CD4-positive, CD25-positive, alpha-beta regulatory T cell (primary cell): Measurements from ENCODE around the gene TTLL1. TPM values are rescaled to one million over a fixed set of nuclear protein-coding genes. Genes with fewer than 3 reads are reported as not detected.
A peak's percentile ranks its signal among the peaks of the same experiment; 100 is the strongest.

Experiments
- ATAC-seq, 2 donors: fragments of 150-1000 bp; cut with Tn5 transposase; one replicate each; pipeline ENCODE4 v1.10.0; 2021; ENCODE audit warnings: low read depth in 2 of 2, moderate number of reproducible peaks in 2 of 2, moderate library complexity in 1 of 2
- DNase-seq, 3 donors: peaks; one replicate each; pipeline versions ENCODE4 v3.0.0 to v3.0.0-alpha.2; 2012 to 2022; ENCODE audit warnings: mixed read lengths in 1 of 3
- H3K27ac ChIP-seq: one replicate; pipeline ENCODE4 v1.7.0; 2013; ENCODE audit warnings: mild to moderate bottlenecking, low read length; ENCODE audit not compliant: insufficient read depth, poor library complexity, severe bottlenecking
- H3K27me3 ChIP-seq: one replicate; pipeline ENCODE4 v1.7.0; 2013; ENCODE audit warnings: low read length; ENCODE audit not compliant: control insufficient read depth, insufficient read depth
- H3K36me3 ChIP-seq: one replicate; pipeline ENCODE4 v1.7.0; 2013; ENCODE audit warnings: mild to moderate bottlenecking, low read length, moderate library complexity; ENCODE audit not compliant: control insufficient read depth, insufficient read depth
- H3K4me1 ChIP-seq: 2 replicates; pipeline ENCODE4 v1.7.0; 2013; ENCODE audit warnings: mild to moderate bottlenecking, low read length; ENCODE audit not compliant: insufficient read depth, control insufficient read depth, poor library complexity, severe bottlenecking
- H3K4me3 ChIP-seq: one replicate; pipeline ENCODE4 v1.7.0; 2013; ENCODE audit warnings: low read depth, mild to moderate bottlenecking, low read length, moderate library complexity
- H3K9me3 ChIP-seq, 2 experiments: 1 replicate in 1 of 2; 2 replicates in 1 of 2; pipeline ENCODE4 v1.7.0; 2013; ENCODE audit warnings: low read length in 2 of 2, mild to moderate bottlenecking in 1 of 2, moderate library complexity in 1 of 2; ENCODE audit not compliant: control insufficient read depth in 2 of 2
- H3K27ac Mint-ChIP-seq, 3 donors: one replicate each; pipeline ENCODE4 v1.8.0; 2020 to 2022; ENCODE audit warnings: mild to moderate bottlenecking in 3 of 3, mixed read lengths in 3 of 3, moderate library complexity in 2 of 3
- H3K27me3 Mint-ChIP-seq: one replicate; pipeline ENCODE4 v1.8.0; 2022; ENCODE audit warnings: mild to moderate bottlenecking, mixed read lengths
- H3K36me3 Mint-ChIP-seq: one replicate; pipeline ENCODE4 v1.8.0; 2020; ENCODE audit warnings: mixed read lengths
- H3K4me1 Mint-ChIP-seq, 4 donors: one replicate each; pipeline ENCODE4 v1.8.0; 2020 to 2022; ENCODE audit warnings: mixed read lengths in 4 of 4, mild to moderate bottlenecking in 1 of 4
- H3K4me3 Mint-ChIP-seq, 4 donors: one replicate each; pipeline ENCODE4 v1.8.0; 2020 to 2022; ENCODE audit warnings: mild to moderate bottlenecking in 4 of 4, mixed read lengths in 4 of 4, moderate library complexity in 3 of 4
- H3K9me3 Mint-ChIP-seq, 7 donors: one replicate each; pipeline ENCODE4 v1.8.0; 2020 to 2022; ENCODE audit warnings: mixed read lengths in 7 of 7, mild to moderate bottlenecking in 3 of 7, moderate library complexity in 2 of 7
- polyA plus RNA-seq, 4 donors: library from polyadenylated mRNA; unstranded; fragments of 300-500 nt; fragmentation: Illumina TruSeq; gene quantifications; one replicate each; pipeline ENCODE4 v1.2.3, GENCODE V29; 2021
- total RNA-seq: library from RNA; stranded (reverse); gene quantifications from one replicate; pipeline ENCODE4 v1.2.3, GENCODE V29; 2022

The TTLL1 gene
- total and polyA plus RNA-seq, 5 donors from 2014 or later: 4.2 to 8.1 (median 7.9) TPM

DNA sequence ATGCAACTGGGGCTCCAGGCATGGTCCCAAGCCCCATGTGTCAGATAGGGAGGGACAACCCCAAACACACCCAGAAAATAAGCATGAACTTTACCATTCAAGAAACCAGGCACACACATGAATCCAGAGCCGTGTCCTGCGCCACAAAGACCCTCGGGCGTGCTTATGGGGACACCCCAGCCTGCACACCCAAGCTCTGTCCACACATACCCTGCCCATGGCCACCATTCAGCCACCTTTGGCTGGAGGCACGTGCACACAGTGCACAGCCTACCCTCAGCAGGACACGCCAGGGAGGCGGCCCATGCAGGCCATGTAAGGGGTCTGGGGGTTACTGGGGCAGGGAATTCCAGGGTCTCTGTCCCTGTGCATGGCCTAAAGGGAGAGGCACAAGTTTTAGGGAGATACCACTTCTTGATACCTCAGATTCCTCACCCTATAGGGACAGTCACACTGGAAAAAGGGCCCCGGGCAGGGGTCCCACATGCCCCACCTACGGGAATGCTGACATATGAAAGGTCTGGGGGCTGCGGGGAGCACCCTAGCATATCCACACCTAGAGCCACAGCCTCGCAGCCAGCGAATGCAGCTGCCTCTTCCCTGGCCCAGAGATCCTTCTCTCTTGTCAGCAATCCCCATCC, 94.8 kb downstream of the TTLL1 start:
- peaks cover 19 to 69% (median 27%) of the 10 kb centered on the region in 4 donors for H3K4me1 Mint-ChIP-seq
- peak overlapping the region in 1 of 3 donors; percentile 59 for H3K27ac Mint-ChIP-seq
- no peak for ATAC-seq

DNA sequence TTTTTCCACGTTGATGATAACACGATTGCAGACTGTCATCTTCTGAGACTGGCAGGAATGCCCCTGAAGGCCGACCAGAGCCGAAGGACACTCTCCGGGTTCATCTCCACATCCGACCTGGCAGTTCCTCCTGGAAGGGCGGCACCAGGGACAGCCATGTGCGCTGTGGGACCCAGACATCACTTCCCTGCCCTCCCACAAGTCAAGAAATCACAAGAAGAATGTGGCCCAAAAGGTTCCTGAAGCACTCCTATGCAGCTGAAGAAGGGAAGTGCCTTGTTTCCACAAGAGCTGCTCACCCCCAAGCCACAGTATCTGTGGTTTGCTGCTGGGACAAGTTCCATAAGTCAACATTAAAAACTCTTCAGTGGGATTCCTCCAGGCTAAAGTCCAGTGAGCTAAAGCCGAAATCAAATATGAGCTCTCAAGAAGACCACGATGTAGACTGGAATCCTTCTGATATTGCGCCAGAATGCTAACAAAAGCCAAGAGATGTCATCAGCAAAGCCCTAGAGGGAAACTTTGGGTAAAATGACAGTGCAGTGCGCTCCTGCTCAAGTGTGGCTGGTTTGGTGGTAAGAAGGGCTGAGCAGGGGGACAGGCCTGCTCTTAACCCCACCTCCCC, 95.4 kb downstream of the TTLL1 start:
- Mint-ChIP-seq H3K4me3 (no peak overlapping the region), H3K27ac (peak overlapping the region in 1 of 3 donors; percentile 59), H3K27me3 (no peaks in the 10 kb centered on the region), H3K9me3 (peaks cover 0 to 2% (median 0%) of the 10 kb centered on the region in 7 donors), H3K4me1 (peaks cover 19 to 62% (median 24%) of the 10 kb centered on the region in 4 donors), H3K36me3 (peaks cover 20% of the 10 kb centered on the region)
- no peaks in the 10 kb centered on the region for H3K27me3 ChIP-seq
- DNase-seq: no peak
- H3K4me3 ChIP-seq: no peak overlapping the region
- no peak for ATAC-seq
- H3K36me3 ChIP-seq: peaks cover 8% of the 10 kb centered on the region
- H3K27ac ChIP-seq: no peak overlapping the region
- H3K4me1 ChIP-seq: peaks cover 8% of the 10 kb centered on the region
- no peaks in the 10 kb centered on the region for H3K9me3 ChIP-seq

More for the DNA sequence above, 94.8 kb downstream of the TTLL1 start:
- Histone ChIP-seq H3K27ac (no peak overlapping the region), H3K36me3 (peaks cover 8% of the 10 kb centered on the region), H3K4me1 (peaks cover 8% of the 10 kb centered on the region), H3K27me3 (no peaks in the 10 kb centered on the region), H3K4me3 (no peak overlapping the region), H3K9me3 (no peaks in the 10 kb centered on the region)
- Mint-ChIP-seq H3K4me3 (no peak overlapping the region), H3K36me3 (peaks cover 20% of the 10 kb centered on the region), H3K27me3 (no peaks in the 10 kb centered on the region), H3K9me3 (peaks cover 0 to 2% (median 0%) of the 10 kb centered on the region in 7 donors)
- DNase-seq: no peak

DNA sequence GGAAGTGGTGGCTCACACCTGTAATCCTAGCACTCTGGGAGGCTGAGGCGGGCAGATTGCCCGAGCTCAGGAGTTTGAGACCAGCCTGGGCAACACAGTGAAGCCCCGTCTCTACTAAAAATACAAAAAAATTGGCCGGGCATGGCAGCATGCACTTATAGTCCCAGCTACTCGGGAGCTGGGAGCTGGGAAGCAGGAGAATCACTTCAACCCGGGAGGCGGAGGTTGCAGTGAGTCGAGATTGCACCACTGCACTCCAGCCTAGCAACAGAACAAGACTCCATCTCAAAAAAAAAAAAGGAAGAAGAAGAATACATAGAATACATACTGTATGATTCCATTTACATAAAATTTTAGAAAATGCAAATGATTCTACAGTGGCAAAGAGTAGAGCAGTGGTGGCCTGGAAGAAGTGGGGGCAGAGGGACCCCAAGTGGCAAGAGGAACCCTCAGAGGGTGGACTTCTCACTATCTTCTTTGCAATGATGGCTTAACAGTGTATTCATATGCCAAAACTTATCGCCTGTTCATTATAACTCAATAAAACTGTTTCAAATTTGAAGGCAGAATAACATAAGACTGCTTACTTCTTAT, 96.2 kb downstream of the TTLL1 start:
- H3K27ac Mint-ChIP-seq: peak overlapping the region in 1 of 3 donors; percentile 56
- no peak overlapping the region for H3K4me3 Mint-ChIP-seq
- no peak for ATAC-seq
- Histone ChIP-seq H3K27ac (no peak overlapping the region), H3K9me3 (no peaks in the 10 kb centered on the region), H3K27me3 (no peaks in the 10 kb centered on the region), H3K4me3 (no peak overlapping the region), H3K4me1 (peaks cover 1% of the 10 kb centered on the region), H3K36me3 (peaks cover 8% of the 10 kb centered on the region)
- no peaks in the 10 kb centered on the region for H3K27me3 Mint-ChIP-seq
- no peak for DNase-seq
- H3K4me1 Mint-ChIP-seq: peaks cover 11 to 62% (median 19%) of the 10 kb centered on the region in 4 donors
- H3K36me3 Mint-ChIP-seq: peaks cover 14% of the 10 kb centered on the region
- peaks cover 0 to 2% (median 0%) of the 10 kb centered on the region in 7 donors for H3K9me3 Mint-ChIP-seq

DNA sequence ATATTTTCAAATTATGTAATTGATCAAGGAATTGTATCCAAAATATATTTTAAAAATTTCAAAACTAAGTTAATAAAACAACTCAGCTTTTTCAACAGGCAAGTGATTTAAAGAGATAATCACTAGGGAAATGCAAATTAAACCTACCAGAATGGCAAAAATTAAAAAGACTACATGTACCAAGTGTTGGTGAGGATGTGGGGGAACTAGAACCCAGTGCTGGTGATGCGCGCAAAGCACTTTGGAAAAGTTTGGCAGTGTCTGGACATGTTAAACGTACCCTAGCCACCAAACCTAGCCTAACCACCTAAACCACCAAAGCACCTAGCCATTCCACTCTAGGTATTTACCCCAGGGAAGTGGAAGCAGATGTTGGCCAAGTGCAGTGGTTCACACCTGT, 97.1 kb downstream of the TTLL1 start:
- H3K27ac Mint-ChIP-seq: peak overlapping the region in 1 of 3 donors; percentile 56
- ATAC-seq (no peak), DNase-seq (no peak)
- H3K4me1 ChIP-seq: no peaks in the 10 kb centered on the region
- H3K9me3 Mint-ChIP-seq: peaks cover 0 to 2% (median 0%) of the 10 kb centered on the region in 7 donors
- H3K27me3 ChIP-seq: no peaks in the 10 kb centered on the region
- peaks cover 8% of the 10 kb centered on the region for H3K36me3 ChIP-seq
- H3K27ac ChIP-seq: no peak overlapping the region
- peaks cover 7 to 60% (median 15%) of the 10 kb centered on the region in 4 donors for H3K4me1 Mint-ChIP-seq
- no peaks in the 10 kb centered on the region for H3K27me3 Mint-ChIP-seq
- peaks cover 15% of the 10 kb centered on the region for H3K36me3 Mint-ChIP-seq
- no peaks in the 10 kb centered on the region for H3K9me3 ChIP-seq
- H3K4me3 ChIP-seq: no peak overlapping the region
- no peak overlapping the region for H3K4me3 Mint-ChIP-seq

DNA sequence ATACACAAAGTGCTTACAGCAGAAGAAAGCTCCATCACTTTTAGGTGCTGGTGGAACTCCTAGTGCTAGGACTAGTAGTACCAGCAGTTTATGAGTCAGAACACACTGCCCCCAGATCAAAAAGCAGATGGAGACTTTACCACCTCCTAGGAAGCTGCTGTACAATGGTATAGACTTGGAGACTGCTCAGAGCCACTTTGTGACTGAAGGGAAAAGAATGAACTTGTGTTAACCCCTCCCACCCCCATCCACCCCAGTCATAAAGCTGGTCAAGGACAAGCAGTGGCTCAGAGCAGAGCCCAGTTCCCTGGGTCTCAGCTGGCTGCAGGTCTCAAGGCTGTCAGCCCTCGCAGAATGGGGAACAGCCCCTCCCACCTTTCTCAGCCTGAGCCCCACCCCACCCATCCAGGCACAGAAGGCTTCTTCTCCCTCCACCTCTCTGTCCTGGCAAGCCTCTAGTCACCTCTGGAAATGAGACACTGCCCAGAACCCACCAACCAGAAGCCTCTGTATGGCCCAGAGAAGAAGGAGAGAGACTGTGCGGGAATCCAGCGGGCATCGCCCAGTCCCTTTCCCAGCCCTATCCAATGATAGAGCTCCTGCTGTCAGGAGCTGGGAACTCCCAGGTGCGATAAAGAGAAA, 98.1 kb downstream of the TTLL1 start:
- Mint-ChIP-seq H3K9me3 (peaks cover 0 to 2% (median 0%) of the 10 kb centered on the region in 7 donors), H3K4me3 (no peak overlapping the region), H3K4me1 (peaks cover 7 to 64% (median 21%) of the 10 kb centered on the region in 4 donors), H3K27ac (no peak overlapping the region), H3K27me3 (no peaks in the 10 kb centered on the region), H3K36me3 (peaks cover 19% of the 10 kb centered on the region)
- Histone ChIP-seq H3K4me3 (no peak overlapping the region), H3K9me3 (no peaks in the 10 kb centered on the region), H3K27ac (no peak overlapping the region), H3K36me3 (peaks cover 8% of the 10 kb centered on the region), H3K4me1 (no peaks in the 10 kb centered on the region), H3K27me3 (no peaks in the 10 kb centered on the region)
- ATAC-seq: no peak
- no peak for DNase-seq

DNA sequence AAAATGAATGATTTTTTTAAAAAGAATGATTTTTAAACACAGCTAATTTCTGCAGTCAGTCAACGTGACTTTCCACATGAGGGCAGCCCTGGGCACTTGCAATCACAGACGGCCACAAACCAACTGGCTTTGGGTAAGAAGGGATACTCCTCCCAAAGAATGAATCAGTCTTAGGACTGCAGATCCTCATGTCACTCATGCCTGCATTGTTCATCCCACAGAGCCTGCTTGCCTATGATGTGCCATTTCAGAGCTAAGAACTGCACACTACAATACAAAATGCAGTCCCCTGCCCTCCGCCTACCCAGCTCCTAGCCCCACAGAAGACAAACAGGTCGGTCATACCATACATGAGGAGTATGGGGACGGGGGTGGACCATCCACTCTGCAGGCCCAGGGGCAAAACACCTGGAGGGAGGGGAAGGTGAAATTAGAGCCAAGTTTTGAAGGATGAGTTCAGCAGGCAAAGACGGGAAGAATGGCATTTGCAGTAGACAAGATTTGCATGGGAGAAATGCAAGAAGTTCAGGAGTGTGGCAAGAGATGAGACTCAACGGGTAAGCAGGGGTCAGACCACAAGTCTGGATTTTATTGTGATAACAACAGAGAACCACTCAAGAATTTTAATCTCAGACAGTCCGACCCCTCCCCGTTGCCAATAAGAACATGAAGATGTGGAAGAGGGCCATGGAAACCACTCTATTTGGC, 98.9 kb downstream of the TTLL1 start:
- H3K4me1 Mint-ChIP-seq: peaks cover 4 to 66% (median 23%) of the 10 kb centered on the region in 4 donors

More for the DNA sequence above, 98.9 kb downstream of the TTLL1 start:
- H3K27me3 ChIP-seq: no peaks in the 10 kb centered on the region
- Mint-ChIP-seq H3K4me3 (no peak overlapping the region), H3K36me3 (peaks cover 19% of the 10 kb centered on the region), H3K9me3 (peaks cover 0 to 2% (median 0%) of the 10 kb centered on the region in 7 donors), H3K27ac (peak overlapping the region in 2 of 3 donors; percentile 51 to 96), H3K27me3 (no peaks in the 10 kb centered on the region)
- H3K27ac ChIP-seq: no peak overlapping the region
- no peaks in the 10 kb centered on the region for H3K4me1 ChIP-seq
- ATAC-seq (no peak), DNase-seq (no peak)
- H3K36me3 ChIP-seq: peaks cover 6% of the 10 kb centered on the region
- H3K9me3 ChIP-seq: no peaks in the 10 kb centered on the region
- H3K4me3 ChIP-seq: no peak overlapping the region
